Measurements from ENCODE around the gene ZNF496. TPM values are rescaled to one million over a fixed set of nuclear protein-coding genes. Genes with fewer than 3 reads are reported as not detected.

Gene ZNF496
- total and polyA plus RNA-seq, 9 of the 15 experiments (the other 6 are each of a cell fraction or from before 2014, with no cell fraction given), result 4.3 to 54.0 (median 31.3) TPM

- TF ChIP-seq ZNF766 (CRISPR knock-in tag; conservative IDR thresholded peaks at IDR 0.05), result peak; percentile 92
- TF ChIP-seq NFYB (IDR thresholded peaks at IDR 0.05; ENCODE audit: extremely low read depth, insufficient read length), result peak; percentile 14
- peak; percentile 10; the same call in 1 of the 2 replicates for TF ChIP-seq ZNF512 (tag; IDR thresholded peaks at IDR 0.05)
- no peak for TF ChIP-seq ZBTB11 (CRISPR knock-in tag; IDR thresholded peaks at IDR 0.05)
- TF ChIP-seq ZNF644 (tag; IDR thresholded peaks at IDR 0.05; ENCODE audit: low read depth), result peak; percentile 3; the same call in 1 of the 2 replicates
- TF ChIP-seq ZNF354B (CRISPR knock-in tag; IDR thresholded peaks at IDR 0.05), result no peak
- no peak for TF ChIP-seq CHD4 (IDR thresholded peaks at IDR 0.05; ENCODE audit: insufficient read depth, insufficient replicate concordance, low read depth, low read length, poor library complexity, severe bottlenecking)
- TF ChIP-seq RFX7 (CRISPR knock-in tag; IDR thresholded peaks at IDR 0.05), result no peak
- 0 out of 2 replicates have a peak, but pooled peaks have one; percentile 10 for TF ChIP-seq POLR2H (tag; IDR thresholded peaks at IDR 0.05; ENCODE audit: low read depth)
- peak; percentile 51; the same call in 1 of the 2 replicates for TF ChIP-seq BACH1 (tag; IDR thresholded peaks at IDR 0.05)
- peak; percentile 67 for TF ChIP-seq ARID1B (IDR thresholded peaks at IDR 0.05)
- peak; percentile 88; the same call in 1 of the 2 replicates for TF ChIP-seq ZNF584 (CRISPR knock-in tag; IDR thresholded peaks at IDR 0.05; ENCODE audit: low read depth)
- 0 out of 2 replicates have a peak, but pooled peaks have one; percentile 15 for TF ChIP-seq BCOR (IDR thresholded peaks at IDR 0.05)
- 0 out of 2 replicates have a peak, but pooled peaks have one; percentile 18 for TF ChIP-seq TAF7 (tag; IDR thresholded peaks at IDR 0.05)
- no peak for TF ChIP-seq ARHGAP35 (IDR thresholded peaks at IDR 0.05; ENCODE audit: partially characterized antibody)
- TF ChIP-seq FOXP1 (CRISPR knock-in tag; IDR thresholded peaks at IDR 0.05), result no peak
- TF ChIP-seq NFE2L1 (tag; IDR thresholded peaks at IDR 0.05; ENCODE audit: borderline replicate concordance, low read depth), result no peak
- TF ChIP-seq TRIM28 (IDR thresholded peaks at IDR 0.05), result no peak
- 0 out of 2 replicates have a peak, but pooled peaks have one; percentile 36 for TF ChIP-seq TAL1 (IDR thresholded peaks at IDR 0.05)
- peak; percentile 51; the same call in 1 of the 2 replicates for TF ChIP-seq SOX6 (IDR thresholded peaks at IDR 0.05)
- no peak for TF ChIP-seq ZNF217 (CRISPR knock-in tag; IDR thresholded peaks at IDR 0.05)
- TF ChIP-seq OTX1 (CRISPR knock-in tag; IDR thresholded peaks at IDR 0.05), result 0 out of 2 replicates have a peak, but pooled peaks have one; percentile 28
- peak; percentile 71 for TF ChIP-seq ESRRA (IDR thresholded peaks at IDR 0.05; ENCODE audit: borderline replicate concordance, low read depth)
- no peak for TF ChIP-seq ZNF239 (CRISPR knock-in tag; IDR thresholded peaks at IDR 0.05)
- peak; percentile 13; the same call in 1 of the 2 replicates for TF ChIP-seq MTA1 (IDR thresholded peaks at IDR 0.05; ENCODE audit: borderline replicate concordance)
These were observed 28.6 kb upstream of the ZNF496 start (continued) for GRCh38 chr1:247360116-247360898.
